ENCODE results near the gene AKT1. TPM values are rescaled to one million over a fixed set of nuclear protein-coding genes. Genes with fewer than 3 reads are reported as not detected.

The AKT1 gene
- total and polyA plus RNA-seq, 2 of the 13 experiments (the other 11 are each of a cell fraction or from before 2014, with no cell fraction given), result 96.2 to 116 TPM

- no peak for TF ChIP-seq ZNF691 (CRISPR knock-in tag; IDR thresholded peaks at IDR 0.05; ENCODE audit: borderline replicate concordance, low read depth)
- 0 out of 2 replicates have a peak, but pooled peaks have one; percentile 33 for TF ChIP-seq NRL (CRISPR knock-in tag; IDR thresholded peaks at IDR 0.05; ENCODE audit: borderline replicate concordance)
- peak; percentile 71 for TF ChIP-seq ZNF501 (CRISPR knock-in tag; IDR thresholded peaks at IDR 0.05)
- peak; percentile 77; the same call in 1 of the 2 replicates for TF ChIP-seq ZNF552 (CRISPR knock-in tag; IDR thresholded peaks at IDR 0.05; ENCODE audit: borderline replicate concordance)
- TF ChIP-seq REXO4 (CRISPR knock-in tag; IDR thresholded peaks at IDR 0.05; ENCODE audit: borderline replicate concordance), result no peak
- TF ChIP-seq ARID2 (CRISPR knock-in tag; IDR thresholded peaks at IDR 0.05; ENCODE audit: borderline replicate concordance), result peak; percentile 70; the same call in 1 of the 2 replicates
- TF ChIP-seq FOXJ3 (CRISPR knock-in tag; IDR thresholded peaks at IDR 0.05; ENCODE audit: borderline replicate concordance), result no peak; the same call in 1 of the 2 replicates
- peak; percentile 49 for TF ChIP-seq ZFX (CRISPR knock-in tag; IDR thresholded peaks at IDR 0.05; ENCODE audit: low read depth)
- TF ChIP-seq ZNF883 (CRISPR knock-in tag; IDR thresholded peaks at IDR 0.05; ENCODE audit: not compliant biosample characterization), result peak; percentile 39
- peak; percentile 47; the same call in 1 of the 2 replicates for TF ChIP-seq ZBED4 (CRISPR knock-in tag; IDR thresholded peaks at IDR 0.05; ENCODE audit: borderline replicate concordance)
- TF ChIP-seq MED13 (CRISPR knock-in tag; IDR thresholded peaks at IDR 0.05), result no peak
- peak; percentile 69; the same call in 1 of the 2 replicates for TF ChIP-seq ZC3H13 (CRISPR knock-in tag; IDR thresholded peaks at IDR 0.05)
- peak; percentile 18; the same call in 1 of the 2 replicates for TF ChIP-seq ZBTB26 (CRISPR knock-in tag; IDR thresholded peaks at IDR 0.05; ENCODE audit: borderline replicate concordance)
- peak; percentile 79 for TF ChIP-seq RBFOX2 (IDR thresholded peaks at IDR 0.05; ENCODE audit: low read depth, low read length)
- TF ChIP-seq MED1 (CRISPR knock-in tag; IDR thresholded peaks at IDR 0.05), result 0 out of 2 replicates have a peak, but pooled peaks have one; percentile 5
- no peak; the same call in 1 of the 2 replicates for TF ChIP-seq ZNF44 (CRISPR knock-in tag; IDR thresholded peaks at IDR 0.05)
- peak; percentile 39; the same call in 1 of the 2 replicates for TF ChIP-seq NR2F2 (IDR thresholded peaks at IDR 0.05; ENCODE audit: borderline replicate concordance, low read depth)
- TF ChIP-seq HES4 (CRISPR knock-in tag; IDR thresholded peaks at IDR 0.05; ENCODE audit: borderline replicate concordance), result peak; percentile 54; the same call in 1 of the 2 replicates
- 0 out of 2 replicates have a peak, but pooled peaks have one; percentile 35 for TF ChIP-seq PHF20 (CRISPR knock-in tag; IDR thresholded peaks at IDR 0.05)
- TF ChIP-seq ZNF776 (CRISPR knock-in tag; IDR thresholded peaks at IDR 0.05), result peak; percentile 85; the same call in 1 of the 2 replicates
- TF ChIP-seq FOXA1 (IDR thresholded peaks at IDR 0.05), result no peak
- TF ChIP-seq FOXA1 (CRISPR knock-in tag; IDR thresholded peaks at IDR 0.05), result peak; percentile 78
- TF ChIP-seq KAT7 (CRISPR knock-in tag; IDR thresholded peaks at IDR 0.05; ENCODE audit: borderline replicate concordance), result 0 out of 2 replicates have a peak, but pooled peaks have one; percentile 38
- TF ChIP-seq KLF16 (CRISPR knock-in tag; IDR thresholded peaks at IDR 0.05), result 0 out of 4 replicates have a peak, but pooled peaks of 1 of the 2 experiments have one; percentile 76
These were observed 5.4 kb upstream of the AKT1 start, which contains the start of gene ZBTB42 (continued) for GRCh38 chr14:104800771-104801519.
